Vein endothelial cell (primary cell): ENCODE results near the gene SIRPB2. TPM values are rescaled to one million over a fixed set of nuclear protein-coding genes. Genes with fewer than 3 reads are reported as not detected.

ENCODE experiments used
- small RNA-seq: library from RNA; depleted of rRNA; stranded (forward); fragments of <200 nt; gene quantifications from one replicate; pipeline ENCODE3, GENCODE V24; 2012
- total RNA-seq: library from RNA; depleted of rRNA; stranded (reverse); fragments of >200 nt; gene quantifications from 2 replicates; pipeline ENCODE4 v1.2.3, GENCODE V29; 2012

SIRPB2 gene
- total RNA-seq, result 4.2 and 4.6 TPM in 2 replicates

DNA sequence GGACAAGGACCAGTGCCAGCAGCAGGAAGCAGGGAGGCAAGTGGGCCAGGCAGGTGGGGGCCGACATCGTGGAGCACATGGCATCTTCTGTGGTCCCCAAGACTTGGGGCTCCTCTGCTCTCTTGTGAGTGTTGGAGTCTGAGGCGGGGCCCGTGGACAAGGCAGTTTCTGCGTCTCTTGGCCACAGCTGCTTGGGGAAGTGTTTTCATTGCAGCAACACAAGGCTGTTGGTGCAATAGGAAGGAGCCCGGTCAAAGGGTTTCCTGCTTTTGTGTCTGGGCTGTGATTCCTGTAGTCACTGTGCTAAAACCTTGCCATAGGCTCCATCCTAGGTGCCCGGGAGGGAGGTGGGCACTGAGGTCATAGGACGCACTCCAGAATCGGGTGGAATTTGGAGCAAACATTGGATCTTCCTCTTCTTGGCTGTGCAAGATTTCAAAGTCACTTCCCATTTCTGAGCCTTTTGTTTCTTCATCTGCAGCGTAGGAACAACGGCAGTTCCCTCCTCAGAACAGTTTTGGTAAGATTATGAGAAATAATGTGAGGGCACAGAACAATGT, at the start of gene SIRPB2:
TSS of gene SIRPB2 (minus strand) at position 140 of the 560 bp plus-strand sequence. CDS start at position 79, 61 bp downstream.

DNA sequence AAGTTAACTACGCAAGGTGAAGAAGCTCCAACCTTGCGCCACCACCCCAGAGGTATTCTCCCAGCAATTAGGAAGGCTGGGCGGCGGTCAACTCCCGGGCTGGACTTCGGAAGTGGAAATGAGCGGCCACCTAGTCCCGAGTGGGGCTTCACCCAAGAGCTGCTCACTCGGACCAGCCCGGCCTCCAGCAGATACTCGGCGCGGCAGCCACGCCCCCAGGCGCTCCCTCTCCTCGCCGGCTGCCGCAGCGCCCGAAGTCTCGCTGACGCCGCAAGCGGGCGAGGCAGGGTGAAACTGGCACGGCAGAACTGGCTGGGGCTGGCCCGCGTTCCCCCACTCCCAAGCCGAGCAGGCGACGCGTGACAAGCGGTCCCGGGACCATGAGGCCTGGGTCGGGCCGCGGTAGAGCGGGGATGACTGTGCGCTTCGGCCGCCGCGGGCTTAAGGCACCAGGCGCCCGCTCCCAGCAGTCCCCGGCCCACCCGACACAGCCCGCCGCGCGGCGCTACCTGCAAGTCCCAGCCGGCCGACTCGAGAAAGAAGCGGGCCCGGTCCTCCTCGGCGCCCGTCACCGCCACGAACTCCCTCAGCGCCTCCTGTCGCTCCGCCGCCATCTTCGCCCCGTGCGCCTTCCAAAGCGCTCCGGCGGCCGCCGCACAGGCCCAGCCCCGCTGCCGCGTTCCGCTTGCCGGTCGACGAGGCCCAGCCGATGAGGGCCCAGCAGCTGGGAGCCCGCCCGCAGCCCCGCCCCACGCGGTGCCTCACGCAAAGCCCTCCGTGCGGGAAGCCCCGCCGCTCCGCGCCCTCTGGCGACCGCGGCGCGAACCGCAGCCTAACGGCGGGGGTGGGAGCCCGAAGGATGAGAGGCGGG, 24.8 kb downstream of the SIRPB2 start, which contains the start of gene NSFL1C:
TSS of gene NSFL1C (minus strand) at position 639 of the 871 bp plus-strand sequence. CDS start at position 614, 25 bp downstream.

Small RNAs within 50 kb of the gene (small RNA-seq; reads per million reads assigned to genes)
- not detected for gene RNU6-917P

Other genes starting within 250 kb of the SIRPB2 start
- 5.3 and 6.2 TPM in 2 replicates for gene SNPH, start 225.1 kb downstream of the SIRPB2 start, total RNA-seq
- 4.9 and 6.2 TPM in 2 replicates for gene SDCBP2, start 162.3 kb downstream of the SIRPB2 start, total RNA-seq
- gene FKBP1A, start 98.4 kb downstream of the SIRPB2 start, total RNA-seq, result 411 and 427 TPM in 2 replicates
- gene NSFL1C, start 24.6 kb downstream of the SIRPB2 start, total RNA-seq, result 38.5 and 38.6 TPM in 2 replicates
- not detected in 2 replicates for gene SIRPD, start 66.3 kb upstream of the SIRPB2 start, total RNA-seq
- gene SIRPB1, start 128.6 kb upstream of the SIRPB2 start, total RNA-seq, result 0.10 and 1.6 TPM in 2 replicates
- gene SIRPG, start 166.4 kb upstream of the SIRPB2 start, total RNA-seq, result not detected in 2 replicates